Measurements from ENCODE around the gene NUSAP1.

DNA sequence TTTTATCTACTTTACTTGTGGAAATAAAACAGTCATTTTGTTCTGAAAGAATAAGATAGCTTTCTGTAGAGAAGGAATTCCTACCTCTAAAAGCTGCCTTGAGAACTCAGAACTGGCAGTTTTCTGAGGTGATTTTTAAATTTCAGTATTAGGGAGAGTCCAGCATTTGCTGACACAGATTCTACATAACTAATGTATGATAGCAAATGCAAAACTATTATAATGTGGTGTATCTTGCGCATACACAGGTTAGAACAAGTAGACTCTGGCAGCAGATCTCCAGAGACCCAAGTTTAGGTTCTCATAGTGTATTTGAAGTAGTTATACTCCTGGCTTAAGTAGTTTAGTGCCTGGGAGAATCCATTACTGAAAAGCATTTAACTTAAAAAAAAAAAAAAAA is 31.1 kb upstream of the NUSAP1 start:
- TF ChIP-seq, protein P1, sequence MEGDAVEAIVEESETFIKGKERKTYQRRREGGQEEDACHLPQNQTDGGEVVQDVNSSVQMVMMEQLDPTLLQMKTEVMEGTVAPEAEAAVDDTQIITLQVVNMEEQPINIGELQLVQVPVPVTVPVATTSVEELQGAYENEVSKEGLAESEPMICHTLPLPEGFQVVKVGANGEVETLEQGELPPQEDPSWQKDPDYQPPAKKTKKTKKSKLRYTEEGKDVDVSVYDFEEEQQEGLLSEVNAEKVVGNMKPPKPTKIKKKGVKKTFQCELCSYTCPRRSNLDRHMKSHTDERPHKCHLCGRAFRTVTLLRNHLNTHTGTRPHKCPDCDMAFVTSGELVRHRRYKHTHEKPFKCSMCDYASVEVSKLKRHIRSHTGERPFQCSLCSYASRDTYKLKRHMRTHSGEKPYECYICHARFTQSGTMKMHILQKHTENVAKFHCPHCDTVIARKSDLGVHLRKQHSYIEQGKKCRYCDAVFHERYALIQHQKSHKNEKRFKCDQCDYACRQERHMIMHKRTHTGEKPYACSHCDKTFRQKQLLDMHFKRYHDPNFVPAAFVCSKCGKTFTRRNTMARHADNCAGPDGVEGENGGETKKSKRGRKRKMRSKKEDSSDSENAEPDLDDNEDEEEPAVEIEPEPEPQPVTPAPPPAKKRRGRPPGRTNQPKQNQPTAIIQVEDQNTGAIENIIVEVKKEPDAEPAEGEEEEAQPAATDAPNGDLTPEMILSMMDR (conservative IDR thresholded peaks at IDR 0.05 in 1 of 2, IDR thresholded peaks at IDR 0.05 in 1 of 2; ENCODE audit: low read depth in 1 of 2, low read length in 2 of 2): no peak
- no peak for TF ChIP-seq EZH2 (IDR thresholded peaks at IDR 0.05; ENCODE audit: low read length, missing control alignments)
